GM21447 (cell line): ENCODE results near the gene SERPINA12.

ENCODE experiments used
- ATAC-seq: cut with Tn5 transposase; IDR thresholded peaks from one replicate; pipeline ENCODE4 v1.9.1; 2021; ENCODE audit not compliant: unreplicated experiment

SERPINA12 gene

GRCh38 chr14:94441531-94442205 is 67.6 kb downstream of the SERPINA12 start:
- ATAC-seq, result no peak

DNA sequence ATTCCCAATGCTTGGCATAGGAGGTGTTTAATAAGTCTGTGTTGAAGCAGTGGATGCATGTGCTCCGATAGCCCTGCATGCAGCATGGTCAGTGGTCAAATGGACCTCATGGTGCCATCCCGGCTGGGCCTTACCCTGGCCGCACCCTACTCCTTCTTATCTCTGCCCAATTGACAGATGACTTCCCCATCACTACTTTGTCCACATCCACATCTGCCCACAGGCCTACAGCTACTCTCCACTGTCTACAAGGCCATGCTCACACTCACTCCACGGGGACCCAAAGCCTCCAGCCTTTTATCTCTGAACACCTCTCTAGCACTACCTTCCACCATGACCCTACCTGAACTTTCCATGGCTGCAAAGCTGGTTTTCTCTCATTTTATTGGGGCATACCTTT is 68.1 kb downstream of the SERPINA12 start:
- ATAC-seq, result no peak

- no peak for ATAC-seq
Measured at GRCh38 chr14:94439453-94440057, 69.7 kb downstream of the SERPINA12 start.
